Measurements from ENCODE around the gene MYORG.

DNA sequence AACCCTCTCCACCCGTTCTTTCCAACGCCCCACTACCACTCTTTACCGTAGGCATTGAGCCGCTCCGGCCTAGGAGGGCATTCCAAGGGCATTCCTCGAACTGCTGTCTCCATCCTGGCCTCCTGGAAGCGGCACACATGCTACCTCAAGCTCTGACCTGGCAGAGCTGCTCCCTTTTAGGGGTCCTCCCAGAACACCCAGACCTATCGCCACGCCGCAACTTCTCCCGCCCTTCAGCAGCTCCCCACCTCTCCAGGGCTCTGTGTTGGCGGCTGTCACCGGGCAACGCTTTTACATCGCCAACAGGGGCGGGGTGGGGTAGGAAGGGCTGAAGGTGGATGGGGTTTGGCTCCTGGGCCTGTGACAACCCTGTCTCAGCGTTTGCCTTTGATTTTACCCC is 4.6 kb upstream of the MYORG start:
- TF ChIP-seq, protein P1, sequence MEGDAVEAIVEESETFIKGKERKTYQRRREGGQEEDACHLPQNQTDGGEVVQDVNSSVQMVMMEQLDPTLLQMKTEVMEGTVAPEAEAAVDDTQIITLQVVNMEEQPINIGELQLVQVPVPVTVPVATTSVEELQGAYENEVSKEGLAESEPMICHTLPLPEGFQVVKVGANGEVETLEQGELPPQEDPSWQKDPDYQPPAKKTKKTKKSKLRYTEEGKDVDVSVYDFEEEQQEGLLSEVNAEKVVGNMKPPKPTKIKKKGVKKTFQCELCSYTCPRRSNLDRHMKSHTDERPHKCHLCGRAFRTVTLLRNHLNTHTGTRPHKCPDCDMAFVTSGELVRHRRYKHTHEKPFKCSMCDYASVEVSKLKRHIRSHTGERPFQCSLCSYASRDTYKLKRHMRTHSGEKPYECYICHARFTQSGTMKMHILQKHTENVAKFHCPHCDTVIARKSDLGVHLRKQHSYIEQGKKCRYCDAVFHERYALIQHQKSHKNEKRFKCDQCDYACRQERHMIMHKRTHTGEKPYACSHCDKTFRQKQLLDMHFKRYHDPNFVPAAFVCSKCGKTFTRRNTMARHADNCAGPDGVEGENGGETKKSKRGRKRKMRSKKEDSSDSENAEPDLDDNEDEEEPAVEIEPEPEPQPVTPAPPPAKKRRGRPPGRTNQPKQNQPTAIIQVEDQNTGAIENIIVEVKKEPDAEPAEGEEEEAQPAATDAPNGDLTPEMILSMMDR (IDR thresholded peaks at IDR 0.05): no peak
- TF ChIP-seq POLR2A (IDR thresholded peaks at IDR 0.05; ENCODE audit: low read depth) (no peak), POLR2AphosphoS5 (IDR thresholded peaks at IDR 0.05) (no peak)
